OCI-LY1 (cell line): ENCODE measurements around the gene STK40.

ENCODE experiments used
- EZH2 ChIP-seq: fragments of 200-600 bp; sonication (generic), shearing (Covaris generic); IDR thresholded peaks from 2 replicates; pipeline ENCODE4 v1.8.0; 2017; ENCODE audit warnings: borderline replicate concordance, mixed run types, mild to moderate bottlenecking, antibody characterized with exemption, low read length, moderate library complexity, mixed read lengths
- TF ChIP-seq, protein P1 (sequence below): fragments of 200-600 bp; sonication (generic), shearing (Covaris generic); IDR thresholded peaks from 2 replicates; pipeline ENCODE4 v1.5.1; 2017; ENCODE audit warnings: mild to moderate bottlenecking, antibody characterized with exemption, low read length, moderate library complexity, mixed read lengths

GRCh38 chr1:36419140-36419539, 33.4 kb upstream of the STK40 start:
- TF ChIP-seq, protein P1, sequence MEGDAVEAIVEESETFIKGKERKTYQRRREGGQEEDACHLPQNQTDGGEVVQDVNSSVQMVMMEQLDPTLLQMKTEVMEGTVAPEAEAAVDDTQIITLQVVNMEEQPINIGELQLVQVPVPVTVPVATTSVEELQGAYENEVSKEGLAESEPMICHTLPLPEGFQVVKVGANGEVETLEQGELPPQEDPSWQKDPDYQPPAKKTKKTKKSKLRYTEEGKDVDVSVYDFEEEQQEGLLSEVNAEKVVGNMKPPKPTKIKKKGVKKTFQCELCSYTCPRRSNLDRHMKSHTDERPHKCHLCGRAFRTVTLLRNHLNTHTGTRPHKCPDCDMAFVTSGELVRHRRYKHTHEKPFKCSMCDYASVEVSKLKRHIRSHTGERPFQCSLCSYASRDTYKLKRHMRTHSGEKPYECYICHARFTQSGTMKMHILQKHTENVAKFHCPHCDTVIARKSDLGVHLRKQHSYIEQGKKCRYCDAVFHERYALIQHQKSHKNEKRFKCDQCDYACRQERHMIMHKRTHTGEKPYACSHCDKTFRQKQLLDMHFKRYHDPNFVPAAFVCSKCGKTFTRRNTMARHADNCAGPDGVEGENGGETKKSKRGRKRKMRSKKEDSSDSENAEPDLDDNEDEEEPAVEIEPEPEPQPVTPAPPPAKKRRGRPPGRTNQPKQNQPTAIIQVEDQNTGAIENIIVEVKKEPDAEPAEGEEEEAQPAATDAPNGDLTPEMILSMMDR = no peak
- TF ChIP-seq EZH2 = no peak
